GM18508 (cell line): ENCODE measurements around the gene WDFY4.

Source experiments
- ATAC-seq: cut with Tn5 transposase; IDR thresholded peaks from one replicate; pipeline ENCODE4 v1.9.1; 2021; ENCODE audit warnings: moderate number of reproducible peaks; ENCODE audit not compliant: insufficient read depth, unreplicated experiment

WDFY4 gene

GRCh38 chr10:48838834-48839233, 154.2 kb downstream of the WDFY4 start:
- ATAC-seq = no peak

GRCh38 chr10:48839809-48840679, 155.4 kb downstream of the WDFY4 start:
- ATAC-seq = no peak

- no peak for ATAC-seq
Measured at GRCh38 chr10:48842231-48842630, 157.6 kb downstream of the WDFY4 start.

GRCh38 chr10:48843198-48843597, 158.5 kb downstream of the WDFY4 start:
- no peak for ATAC-seq

- ATAC-seq = no peak
Measured at GRCh38 chr10:48844616-48845015, 159.9 kb downstream of the WDFY4 start.

DNA sequence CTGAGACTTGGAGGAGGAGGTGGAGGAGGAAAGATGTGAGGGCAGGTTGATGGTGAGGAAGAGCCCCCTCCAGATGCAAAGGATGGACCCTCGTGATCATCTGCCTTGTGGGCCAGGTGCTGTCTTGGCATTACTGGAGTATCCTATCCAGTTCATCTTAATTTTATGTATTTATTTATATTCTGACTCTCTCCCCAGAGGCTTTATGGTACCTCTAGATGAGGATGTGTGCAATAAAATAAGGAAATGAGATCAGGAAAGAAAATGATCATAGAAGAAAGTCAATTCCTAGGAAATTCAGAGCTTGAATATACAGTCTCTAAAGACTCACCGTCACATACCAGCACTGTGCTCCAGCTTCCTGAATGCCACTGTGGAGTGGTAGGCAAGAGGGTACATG, 160.8 kb downstream of the WDFY4 start:
- no peak for ATAC-seq

GRCh38 chr10:48847691-48848090, 163.0 kb downstream of the WDFY4 start:
- no peak for ATAC-seq

- no peak for ATAC-seq
Measured at GRCh38 chr10:48856855-48857254, 172.2 kb downstream of the WDFY4 start.

GRCh38 chr10:48872234-48872633, 187.6 kb downstream of the WDFY4 start:
- ATAC-seq = no peak

DNA sequence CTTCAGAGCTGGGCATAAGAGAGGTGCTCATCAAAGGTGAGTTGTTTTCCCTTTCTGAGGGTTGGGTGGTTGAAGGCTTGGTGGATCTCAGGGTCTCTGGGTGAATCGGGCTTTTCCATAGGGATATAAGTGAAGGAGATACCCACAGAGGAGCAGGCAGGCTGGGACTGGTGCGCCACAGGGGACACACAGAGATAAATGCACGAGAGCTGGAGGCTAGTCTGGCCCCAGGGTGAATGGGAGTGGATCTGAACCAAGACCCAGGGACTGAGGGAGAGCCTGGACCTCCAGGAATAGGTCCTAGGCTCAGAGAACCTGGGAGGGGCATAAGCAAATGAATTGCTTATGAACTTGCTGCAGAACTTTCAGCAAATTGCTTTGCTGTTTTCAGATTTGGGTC, 193.4 kb downstream of the WDFY4 start:
- no peak for ATAC-seq

- no peak for ATAC-seq
Measured at GRCh38 chr10:48879451-48879850, 194.8 kb downstream of the WDFY4 start.

- ATAC-seq = no peak
Measured at GRCh38 chr10:48880016-48880705, 195.5 kb downstream of the WDFY4 start.

DNA sequence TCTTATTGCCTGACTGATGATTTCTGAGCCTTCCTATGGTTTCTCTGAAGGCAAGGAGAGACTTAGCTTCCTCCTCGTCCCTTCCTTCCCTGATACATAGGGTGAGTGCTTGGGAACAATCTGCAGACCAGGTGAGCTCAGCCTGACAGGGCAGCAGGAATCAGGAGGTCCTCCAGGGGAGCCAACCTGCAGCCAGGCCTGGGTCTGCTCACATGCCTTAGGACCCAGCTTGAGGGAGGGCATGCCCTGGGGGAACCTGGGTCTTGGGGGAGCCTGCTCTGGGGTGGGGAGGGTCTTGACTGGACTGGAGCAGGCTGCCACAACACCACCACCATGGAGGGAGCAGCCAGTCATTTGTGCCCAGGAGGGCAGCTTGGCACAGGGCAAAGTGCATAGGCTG, 197.3 kb downstream of the WDFY4 start:
- no peak for ATAC-seq

- no peak for ATAC-seq
Measured at GRCh38 chr10:48882881-48883280, 198.2 kb downstream of the WDFY4 start.

- no peak for ATAC-seq
Measured at GRCh38 chr10:48883701-48884100, 199.0 kb downstream of the WDFY4 start.

GRCh38 chr10:48884179-48885045, 199.7 kb downstream of the WDFY4 start:
- no peak for ATAC-seq

DNA sequence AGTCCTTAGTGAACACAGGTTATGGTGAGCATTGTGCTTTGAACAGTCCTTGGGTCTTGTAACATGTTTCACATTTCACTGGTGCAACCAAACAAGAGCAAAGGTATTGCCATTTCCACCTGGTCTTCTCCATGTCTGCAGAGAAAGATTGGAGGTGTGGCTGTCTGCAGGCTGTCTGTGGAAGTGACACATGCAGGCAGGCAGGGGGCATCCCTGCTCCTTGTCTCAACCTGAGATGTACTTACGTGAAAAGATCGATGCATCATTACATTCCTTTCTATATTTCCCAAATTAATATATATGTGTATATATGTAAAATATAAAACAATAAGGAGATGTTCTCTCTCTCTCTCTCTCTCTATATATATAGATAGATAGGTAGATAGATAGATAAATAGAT, 200.7 kb downstream of the WDFY4 start:
- ATAC-seq = no peak

DNA sequence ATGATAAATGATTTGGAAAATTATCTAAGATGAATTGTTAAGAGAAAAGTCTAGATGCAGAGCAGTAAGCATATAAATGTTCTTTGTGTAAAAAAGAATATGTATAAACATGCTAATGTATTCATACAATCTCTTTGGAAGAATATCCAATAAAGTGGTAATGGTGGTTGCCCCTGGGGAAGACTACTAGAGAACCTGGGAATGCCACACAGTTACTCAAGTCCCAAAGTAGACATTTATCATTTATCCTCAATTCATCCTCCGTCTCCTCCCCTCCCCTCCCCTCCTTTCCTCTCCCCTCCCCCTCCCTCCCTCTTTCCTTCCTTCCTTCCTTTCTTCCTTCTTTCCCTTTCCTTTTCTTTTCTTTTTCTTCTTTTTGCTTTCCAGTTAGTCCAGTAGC, 203.3 kb downstream of the WDFY4 start:
- ATAC-seq = no peak

- no peak for ATAC-seq
Measured at GRCh38 chr10:48890888-48891850, 206.5 kb downstream of the WDFY4 start.
